ENCODE data around the gene JADE1.

DNA sequence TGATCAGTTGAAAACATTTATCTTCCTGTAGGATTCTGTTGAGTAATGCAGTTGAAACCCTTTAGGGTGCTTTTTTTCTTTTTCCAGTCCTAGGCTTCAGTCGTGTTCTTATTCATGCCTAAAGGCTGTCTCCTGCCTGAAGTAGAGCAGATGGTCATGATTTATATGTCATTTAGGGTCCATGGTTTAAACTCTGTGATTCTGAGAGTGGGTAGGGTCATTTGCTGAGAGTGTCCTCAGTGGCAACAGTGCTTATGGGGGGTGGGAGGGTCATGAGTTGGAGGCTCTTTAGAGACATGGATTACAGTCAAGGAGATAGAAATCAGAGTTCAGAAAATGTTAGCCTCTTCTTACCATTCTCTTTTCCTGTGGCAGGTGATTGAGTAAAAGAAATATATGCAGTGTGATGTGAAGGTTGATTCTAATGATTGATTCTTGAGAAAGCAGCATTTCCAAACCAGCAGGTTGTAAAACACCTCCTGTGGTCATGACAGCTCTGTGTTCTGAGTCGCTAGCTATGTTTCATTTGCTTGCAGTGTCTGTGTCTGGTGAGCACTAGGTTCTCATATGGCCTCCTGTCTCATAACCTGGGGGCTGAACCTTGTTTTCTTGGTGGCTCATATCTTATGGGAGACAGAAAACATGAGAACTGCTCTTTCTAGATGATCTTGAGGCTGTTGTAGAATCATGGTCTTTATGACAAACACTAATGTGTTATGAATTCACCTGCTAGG lies 60.4 kb downstream of the JADE1 start:
- TF ChIP-seq, protein P1, sequence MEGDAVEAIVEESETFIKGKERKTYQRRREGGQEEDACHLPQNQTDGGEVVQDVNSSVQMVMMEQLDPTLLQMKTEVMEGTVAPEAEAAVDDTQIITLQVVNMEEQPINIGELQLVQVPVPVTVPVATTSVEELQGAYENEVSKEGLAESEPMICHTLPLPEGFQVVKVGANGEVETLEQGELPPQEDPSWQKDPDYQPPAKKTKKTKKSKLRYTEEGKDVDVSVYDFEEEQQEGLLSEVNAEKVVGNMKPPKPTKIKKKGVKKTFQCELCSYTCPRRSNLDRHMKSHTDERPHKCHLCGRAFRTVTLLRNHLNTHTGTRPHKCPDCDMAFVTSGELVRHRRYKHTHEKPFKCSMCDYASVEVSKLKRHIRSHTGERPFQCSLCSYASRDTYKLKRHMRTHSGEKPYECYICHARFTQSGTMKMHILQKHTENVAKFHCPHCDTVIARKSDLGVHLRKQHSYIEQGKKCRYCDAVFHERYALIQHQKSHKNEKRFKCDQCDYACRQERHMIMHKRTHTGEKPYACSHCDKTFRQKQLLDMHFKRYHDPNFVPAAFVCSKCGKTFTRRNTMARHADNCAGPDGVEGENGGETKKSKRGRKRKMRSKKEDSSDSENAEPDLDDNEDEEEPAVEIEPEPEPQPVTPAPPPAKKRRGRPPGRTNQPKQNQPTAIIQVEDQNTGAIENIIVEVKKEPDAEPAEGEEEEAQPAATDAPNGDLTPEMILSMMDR (IDR thresholded peaks at IDR 0.05) = no peak
- no peak for TF ChIP-seq POLR2A (IDR thresholded peaks at IDR 0.05)

All from testis (tissue), 2 donors.